ENCODE measurements around the gene RPL35.
"Not testable (repeated sequence)": the region's sequence is repeated elsewhere in the genome, so short reads cannot be mapped to it uniquely, and the experiment has no call there.

The RPL35 gene

DNA sequence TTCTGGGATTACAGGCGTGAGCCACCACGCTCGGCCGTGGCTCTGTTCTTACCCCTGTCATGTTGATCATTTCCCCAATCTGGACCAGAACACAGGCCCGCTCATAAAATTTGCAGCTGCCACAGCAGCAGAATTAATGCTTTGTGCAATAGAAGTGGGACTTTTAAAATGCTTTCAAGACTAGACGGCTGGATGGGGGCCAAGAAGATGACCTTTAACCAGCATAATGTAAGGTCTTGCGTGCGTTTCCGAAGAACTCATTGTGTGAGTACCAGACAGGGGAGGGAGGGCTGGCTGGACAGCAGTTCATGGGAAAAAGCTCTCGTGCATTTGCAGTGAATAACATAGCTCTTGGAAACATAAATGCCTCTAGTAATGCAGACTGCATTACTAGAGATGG is 12.0 kb downstream of the RPL35 start:
- no peak for DNase-seq

DNA sequence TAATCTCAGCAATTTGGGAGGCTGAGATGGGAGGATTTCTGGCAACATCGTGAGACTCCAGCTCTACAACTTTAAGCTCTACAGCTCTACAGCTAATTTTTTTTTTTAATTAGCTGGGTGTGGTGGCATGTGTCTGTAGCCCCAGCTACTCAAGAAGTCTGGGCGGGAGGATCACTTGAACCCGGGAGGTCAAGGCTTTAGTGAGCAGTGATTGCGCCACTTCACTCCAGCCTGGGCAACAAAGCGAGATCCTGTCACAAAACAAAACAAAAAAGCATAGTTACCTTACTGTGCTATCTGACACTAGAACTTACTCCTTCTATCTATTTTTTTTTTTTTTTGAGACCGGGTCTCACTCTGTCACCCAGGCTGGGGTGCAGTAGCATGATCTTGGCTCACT is 14.8 kb downstream of the RPL35 start:
- DNase-seq: no peak

GRCh38 chr9:124846467-124846866 is 15.3 kb downstream of the RPL35 start:
- not testable (repeated sequence) for DNase-seq

DNA sequence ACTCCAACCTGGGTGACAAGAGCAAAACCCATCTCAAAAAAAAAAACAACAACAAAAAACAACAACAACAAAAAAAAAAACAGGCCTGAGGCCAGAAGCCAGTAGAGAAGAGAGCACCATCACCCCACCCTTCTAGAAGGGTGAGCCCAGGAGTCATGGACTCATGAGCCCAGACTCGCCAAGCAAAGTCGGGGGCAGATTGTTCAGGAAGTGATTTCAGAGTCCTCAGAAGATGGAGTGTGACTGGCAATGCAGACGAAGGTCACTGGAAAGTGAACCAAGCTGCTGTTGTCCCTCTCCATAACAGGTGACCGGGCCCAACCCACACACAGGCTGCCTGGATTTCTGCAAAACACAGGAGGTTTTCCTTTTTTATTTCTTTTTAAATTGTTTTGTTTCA is 17.5 kb downstream of the RPL35 start:
- no peak for DNase-seq

GRCh38 chr9:124843456-124844034 is 18.2 kb downstream of the RPL35 start:
- no peak for DNase-seq

GRCh38 chr9:124841075-124841821 is 20.5 kb downstream of the RPL35 start:
- no peak for DNase-seq

DNA sequence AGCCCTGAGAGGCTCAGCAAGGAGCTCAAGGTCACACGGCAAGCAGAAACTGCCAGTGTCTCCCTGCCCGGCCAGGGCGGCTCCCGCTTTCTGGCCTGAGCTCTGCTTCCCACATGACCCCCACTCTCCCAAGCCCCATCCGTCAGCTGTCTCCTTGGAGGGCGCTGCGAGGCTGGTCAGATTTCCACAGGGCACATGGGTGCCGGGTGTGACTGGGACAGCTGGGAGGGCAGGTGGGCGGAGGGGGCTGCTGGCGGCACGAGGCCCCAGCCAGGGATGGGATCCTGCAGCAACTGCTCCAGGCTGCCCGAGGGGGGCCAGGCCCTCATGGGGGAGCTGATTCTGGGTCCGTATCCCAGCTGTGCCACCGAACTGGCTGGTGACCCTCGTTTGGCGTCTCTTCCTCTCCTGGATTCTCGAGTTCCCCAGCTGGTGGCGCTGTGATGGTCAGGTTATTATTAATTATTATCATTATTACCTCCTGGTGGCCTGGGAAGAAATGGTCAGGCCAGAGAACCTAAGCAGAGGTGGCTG is 21.4 kb downstream of the RPL35 start:
- no peak for DNase-seq

- no peak for DNase-seq
These were observed 22.0 kb downstream of the RPL35 start for GRCh38 chr9:124839612-124840299.

- not testable (repeated sequence) for DNase-seq
These were observed 23.0 kb downstream of the RPL35 start for GRCh38 chr9:124838567-124839275.

- not testable (repeated sequence) for DNase-seq
These were observed 23.6 kb downstream of the RPL35 start for GRCh38 chr9:124838132-124838531.

GRCh38 chr9:124835026-124835557 is 26.7 kb downstream of the RPL35 start:
- DNase-seq: peak; percentile 78

DNA sequence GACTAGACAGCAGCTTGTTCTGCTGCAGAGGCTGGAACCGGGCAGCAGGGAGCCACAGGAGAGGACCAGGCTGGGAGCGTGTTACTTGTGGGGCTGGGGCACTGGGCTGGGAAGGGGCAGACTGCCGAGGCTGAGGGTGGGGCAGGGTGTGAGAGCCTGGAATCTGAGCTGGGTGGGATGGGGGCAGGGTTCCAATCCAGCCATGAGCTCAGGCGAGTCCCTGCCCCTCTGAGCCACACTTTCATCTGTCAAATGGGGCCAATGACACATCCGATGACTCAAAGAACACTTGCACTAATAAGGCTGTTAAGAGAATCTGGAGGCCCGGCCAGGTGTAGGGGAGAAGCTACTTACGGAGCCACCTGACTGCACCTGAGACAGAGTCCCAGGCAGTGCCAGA is 27.2 kb downstream of the RPL35 start:
- peak; percentile 55 for DNase-seq

DNA sequence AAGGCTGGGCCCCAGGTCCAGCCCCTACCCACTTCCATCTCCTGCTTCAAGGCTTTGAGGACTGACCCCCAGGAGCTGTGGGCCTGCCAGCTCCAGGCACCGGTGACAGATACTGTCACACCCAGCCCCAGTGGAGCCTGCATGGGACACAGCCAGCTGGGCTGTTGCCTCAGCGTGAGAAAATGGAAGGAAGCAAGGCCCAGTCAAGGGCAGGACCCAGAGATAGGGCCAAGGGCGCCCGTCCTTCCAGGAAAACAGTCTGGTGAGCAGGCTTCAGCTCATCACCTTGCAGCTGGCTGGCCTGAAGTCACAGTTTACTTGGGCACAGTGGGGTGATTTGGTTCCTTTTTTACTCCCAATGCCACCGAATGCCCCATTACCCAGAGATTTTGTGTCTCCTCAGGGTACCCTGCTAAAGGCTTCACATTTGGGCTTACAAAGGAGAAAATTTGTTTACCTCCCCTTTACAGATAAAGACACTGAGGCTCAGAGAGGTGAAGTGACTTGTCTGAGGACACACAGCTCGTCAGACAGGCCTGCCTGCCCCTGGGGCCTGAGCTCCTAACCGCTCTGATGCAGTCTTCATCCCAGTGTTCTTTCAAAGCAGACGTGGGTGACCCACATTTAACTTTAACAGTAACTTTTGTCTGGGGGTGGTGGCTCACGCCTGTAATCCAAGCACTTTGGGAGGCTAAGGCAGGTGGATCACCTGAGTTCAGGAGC is 30.0 kb downstream of the RPL35 start:
- DNase-seq: no peak

- no peak for DNase-seq
These were observed 31.2 kb downstream of the RPL35 start for GRCh38 chr9:124830593-124830992.

DNA sequence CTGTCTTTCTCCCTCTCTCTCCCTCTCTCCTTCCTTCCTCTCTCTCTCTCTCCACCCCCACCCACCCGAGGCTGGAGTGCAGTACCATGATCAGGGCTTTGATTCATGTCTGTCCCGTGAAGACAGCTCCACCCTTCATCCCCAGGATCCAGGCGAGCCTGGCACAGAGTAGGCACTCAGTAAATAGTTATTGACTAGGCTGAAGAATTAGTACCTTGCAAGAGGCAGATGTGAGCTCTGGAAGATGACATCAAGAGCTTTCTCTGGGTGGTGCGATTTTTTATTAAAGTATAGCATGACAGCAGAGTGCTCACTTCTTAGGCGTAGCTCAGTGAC is 32.5 kb downstream of the RPL35 start:
- DNase-seq: no peak

DNA sequence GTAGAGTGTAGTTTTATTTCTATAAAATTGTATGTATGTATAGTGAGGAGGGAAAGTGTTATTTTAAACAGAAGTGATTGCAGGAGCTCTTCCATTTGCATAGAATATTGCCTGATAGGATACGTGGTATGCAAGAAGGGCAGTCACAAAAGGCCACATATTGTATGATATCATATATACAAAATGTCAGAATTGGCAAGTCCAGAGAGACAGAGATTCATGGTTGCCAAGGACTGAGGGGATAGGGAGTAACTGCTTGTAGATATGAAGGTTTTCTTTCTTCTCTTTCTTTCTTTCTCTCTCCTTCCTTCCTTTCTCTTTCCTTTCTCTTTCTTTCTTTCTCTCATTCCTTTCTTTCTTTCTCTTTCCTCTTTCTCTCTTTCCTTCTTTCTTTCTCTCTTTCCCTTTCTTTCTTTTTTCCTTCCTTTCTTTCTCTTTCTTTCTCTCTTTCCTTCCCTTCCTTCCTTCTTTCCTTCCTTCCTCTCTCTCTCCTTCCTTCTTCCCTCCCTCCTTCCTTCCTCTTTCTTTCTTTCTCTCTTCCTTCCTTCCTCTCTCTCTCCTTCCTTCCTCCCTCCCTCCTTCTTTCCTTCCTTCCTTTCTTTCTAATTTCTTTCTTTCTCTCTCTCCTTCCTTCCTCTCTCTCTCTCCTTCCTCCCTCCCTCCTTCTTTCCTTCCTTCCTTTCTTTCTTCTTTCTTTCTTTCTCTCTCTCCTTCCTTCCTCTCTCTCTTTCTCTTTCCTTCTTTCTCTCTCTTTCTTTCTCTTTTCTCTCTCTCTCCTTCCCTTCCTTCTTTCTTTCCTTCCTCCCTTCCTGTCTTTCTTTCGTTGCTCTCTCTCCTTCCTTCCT is 33.0 kb downstream of the RPL35 start:
- no peak for DNase-seq

DNA sequence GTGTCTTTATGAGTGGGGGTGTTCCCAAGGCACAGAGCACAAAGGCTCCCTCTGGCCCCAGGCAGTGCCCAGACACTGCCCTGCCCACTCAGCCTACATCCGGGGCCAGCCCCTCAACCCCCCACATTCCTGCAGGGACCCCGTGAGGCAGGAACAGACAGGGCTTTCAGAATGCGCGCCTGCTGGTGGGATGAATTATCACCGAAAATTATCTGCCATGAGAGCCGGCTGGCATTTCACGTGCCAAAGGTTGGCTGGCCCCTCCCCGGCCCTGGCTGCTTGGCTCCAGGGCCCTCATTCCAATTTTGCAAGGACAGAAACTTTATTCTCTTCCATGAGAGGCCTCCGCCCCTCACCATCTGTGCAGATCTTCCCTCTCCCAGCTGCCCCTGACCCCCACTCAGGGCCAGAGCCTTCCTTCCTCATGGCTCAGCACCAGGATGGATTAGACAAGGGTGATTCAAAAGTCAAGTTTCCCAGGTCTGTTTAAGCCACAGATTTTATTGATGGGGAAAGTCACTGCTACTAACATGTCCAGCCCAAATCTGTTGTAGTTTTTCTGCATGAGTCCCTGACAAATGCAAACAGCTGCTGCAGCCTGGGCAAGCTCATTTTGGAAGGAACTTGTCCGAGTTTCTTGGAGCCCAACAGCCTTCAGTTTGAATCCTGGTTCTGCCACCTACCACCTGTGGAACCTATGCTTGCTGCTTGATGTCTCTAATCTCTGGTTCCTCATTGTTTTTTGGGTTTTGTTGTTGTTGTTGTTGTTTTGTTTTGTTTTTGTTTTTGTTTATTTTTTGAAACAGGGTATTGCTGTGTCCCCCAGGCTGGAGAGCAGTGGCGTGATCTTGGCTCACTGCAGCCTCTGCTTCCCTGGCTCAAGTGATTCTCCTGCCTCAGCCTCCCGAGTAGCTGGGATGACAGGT is 40.8 kb downstream of the RPL35 start:
- no peak for DNase-seq

DNA sequence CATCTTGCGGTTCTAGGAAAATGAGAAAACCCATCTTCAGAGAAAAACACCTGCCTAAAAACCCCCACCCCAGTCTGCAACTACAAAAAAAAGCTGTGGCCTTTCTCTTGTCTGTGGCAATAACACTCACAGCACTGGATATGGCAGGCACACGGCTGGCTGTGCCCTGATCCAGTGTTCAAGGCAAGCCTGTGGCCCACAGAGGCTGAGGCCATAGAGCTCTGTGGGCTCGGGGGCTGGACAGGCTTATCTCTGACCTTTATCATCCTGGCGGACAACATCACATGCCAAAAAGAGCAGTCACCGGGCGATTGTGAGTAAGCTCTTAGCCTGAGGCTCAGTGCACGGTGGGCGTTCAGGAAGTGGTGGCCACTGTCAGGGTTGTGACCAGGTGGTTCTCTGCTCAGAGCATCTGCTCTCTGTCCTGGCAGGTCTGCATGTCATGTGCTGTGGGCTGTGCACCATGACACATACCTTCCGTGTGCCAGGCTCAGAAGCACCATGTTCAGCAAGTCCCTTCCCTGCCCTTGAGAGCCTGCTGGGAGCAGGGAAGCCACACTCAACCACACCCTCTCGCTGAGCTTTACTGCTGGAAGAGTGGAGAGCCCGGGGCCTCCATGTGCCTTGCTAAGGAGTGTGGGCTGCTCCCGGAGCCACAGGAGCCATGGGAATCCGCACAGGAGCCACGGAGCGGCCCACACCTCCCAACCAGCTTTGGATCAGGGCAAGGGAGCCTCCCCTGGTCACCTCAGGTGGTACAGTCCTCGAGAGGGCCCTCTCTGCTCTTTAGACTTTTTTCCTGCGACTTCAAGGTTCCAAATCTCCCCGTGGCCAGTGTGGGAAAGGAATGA is 43.1 kb downstream of the RPL35 start:
- DNase-seq: no peak

GRCh38 chr9:124815601-124816000 is 46.2 kb downstream of the RPL35 start:
- DNase-seq: no peak
